Left lung (tissue), 10 donors: ENCODE measurements around the gene SULT4A1. TPM values are rescaled to one million over a fixed set of nuclear protein-coding genes. Genes with fewer than 3 reads are reported as not detected.
A peak's percentile ranks its signal among the peaks of the same experiment; 100 is the strongest.

Experiments
- ATAC-seq: fragments of 200-7000 bp; cut with Tn5 transposase; one replicate; pipeline ENCODE4 v1.9.1; 2020; ENCODE audit warnings: moderate library complexity
- DNase-seq, 4 donors: peaks; one replicate each; pipeline ENCODE4 v3.0.0-alpha.2; 2013 to 2020
- H3K27ac ChIP-seq, 2 donors: fragments of 200-600 bp; sonication (generic) in 1 of 2; one replicate each; pipeline versions ENCODE4 v1.5.0 to v1.8.0; 2020 to 2021
- H3K27me3 ChIP-seq, 2 donors: fragments of 200-600 bp; sonication (generic) in 1 of 2; one replicate each; pipeline versions ENCODE4 v1.5.0 to v1.8.0; 2020 to 2021
- H3K36me3 ChIP-seq, 2 donors: fragments of 200-600 bp; sonication (generic) in 1 of 2; one replicate each; pipeline versions ENCODE4 v1.5.0 to v1.8.0; 2020 to 2021
- H3K4me1 ChIP-seq, 2 donors: fragments of 200-600 bp; one replicate each; pipeline ENCODE4 v1.8.0; 2021
- H3K4me3 ChIP-seq, 2 donors: fragments of 200-600 bp; sonication (generic) in 1 of 2; one replicate each; pipeline versions ENCODE4 v1.5.0 to v1.8.0; 2020 to 2021; ENCODE audit warnings: mild to moderate bottlenecking in 1 of 2
- H3K9me3 ChIP-seq, 2 donors: fragments of 200-600 bp; sonication (generic) in 1 of 2; one replicate each; pipeline versions ENCODE4 v1.5.0 to v1.8.0; 2020 to 2021
- CTCF ChIP-seq, 2 donors: fragments of 200-600 bp; sonication (generic) in 1 of 2; IDR thresholded peaks; one replicate each; pipeline versions ENCODE4 v1.5.0 to v1.8.0; 2021; ENCODE audit warnings: antibody characterized with exemption in 2 of 2
- intact Hi-C, 2 donors: fragments of 100-400 bp; cut with DNase I; formaldehyde crosslinking; loops; one replicate each; pipeline versions ENCODE4 v1.11.2 to v1.14.2; 2022
- polyA plus RNA-seq, 6 donors: library from polyadenylated mRNA; unstranded; fragments of 120-200 nt; gene quantifications; one replicate each; pipeline ENCODE4 v1.2.1, GENCODE V29; 2013; ENCODE audit not compliant: insufficient read length in 6 of 6
- total RNA-seq, 2 donors: library from RNA; stranded (reverse); fragmentation: NEBNext Ultra II Directional; extraction: Animal tissue kit (Norgen Biotek cat#: 25700); gene quantifications; one replicate each; pipeline ENCODE4 v1.2.1, GENCODE V29; 2021
- donor health status: DM: no; HTN: yes; CAD: no.
- donor health status: DM: no; HTN: no; CAD: no.

Gene SULT4A1
- total and polyA plus RNA-seq, 8 donors, result 0.85 to 2.5 (median 1.6) TPM; not detected in 2

GRCh38 chr22:43825651-43826050 lies 36.7 kb downstream of the SULT4A1 start:
- peaks cover 4 to 7% of the 10 kb centered on the region in 2 donors for H3K4me1 ChIP-seq
- H3K9me3 ChIP-seq, result no peaks in the 10 kb centered on the region
- no peak for TF ChIP-seq CTCF (IDR thresholded peaks at IDR 0.05)
- no peak overlapping the region for H3K4me3 ChIP-seq
- DNase-seq, result no peak
- intact Hi-C loops, result no loop called here
- H3K27me3 ChIP-seq, result peaks cover 0 to 56% of the 10 kb centered on the region in 2 donors
- H3K36me3 ChIP-seq, result no peaks in the 10 kb centered on the region
- no peak for ATAC-seq
- H3K27ac ChIP-seq, result no peak overlapping the region

GRCh38 chr22:43824724-43825420 lies 37.4 kb downstream of the SULT4A1 start:
- no peak for ATAC-seq
- H3K27me3 ChIP-seq, result peaks cover 0 to 54% of the 10 kb centered on the region in 2 donors
- TF ChIP-seq CTCF (IDR thresholded peaks at IDR 0.05), result no peak
- H3K9me3 ChIP-seq, result no peaks in the 10 kb centered on the region
- DNase-seq, result peak in 1 of 4 donors; percentile 25
- H3K4me1 ChIP-seq, result peaks cover 3 to 4% of the 10 kb centered on the region in 2 donors
- no peaks in the 10 kb centered on the region for H3K36me3 ChIP-seq
- intact Hi-C loops, result no loop called here
- no peak overlapping the region for H3K4me3 ChIP-seq
- H3K27ac ChIP-seq, result no peak overlapping the region

- DNase-seq (peak in 1 of 4 donors; percentile 22), ATAC-seq (no peak)
- Histone ChIP-seq H3K4me1 (peaks cover 3 to 4% of the 10 kb centered on the region in 2 donors), H3K4me3 (no peak overlapping the region), H3K36me3 (no peaks in the 10 kb centered on the region), H3K27me3 (peaks cover 0 to 47% of the 10 kb centered on the region in 2 donors), H3K27ac (no peak overlapping the region), H3K9me3 (no peaks in the 10 kb centered on the region)
- intact Hi-C loops, result no loop called here
- TF ChIP-seq CTCF (IDR thresholded peaks at IDR 0.05), result no peak
These were observed 38.2 kb downstream of the SULT4A1 start for GRCh38 chr22:43823911-43824665.

- DNase-seq (peak in 3 of 4 donors; percentile 51 to 84 (median 83)), ATAC-seq (peak; percentile 96)
- Histone ChIP-seq H3K4me3 (no peak overlapping the region), H3K4me1 (peaks cover 3 to 4% of the 10 kb centered on the region in 2 donors), H3K36me3 (no peaks in the 10 kb centered on the region), H3K9me3 (no peaks in the 10 kb centered on the region), H3K27me3 (peaks cover 0 to 41% of the 10 kb centered on the region in 2 donors), H3K27ac (peak overlapping the region in 1 of 2 donors; percentile 37)
- no peak for TF ChIP-seq CTCF (IDR thresholded peaks at IDR 0.05)
- intact Hi-C loops, result no loop called here
These were observed 38.9 kb downstream of the SULT4A1 start for GRCh38 chr22:43823353-43823908.
